Renal cortical epithelial cell (primary cell): Measurements from ENCODE around the gene TRIM67. TPM values are rescaled to one million over a fixed set of nuclear protein-coding genes. Genes with fewer than 3 reads are reported as not detected.
"Not testable (repeated sequence)": the region's sequence is repeated elsewhere in the genome, so short reads cannot be mapped to it uniquely, and the experiment has no call there.

Source experiments
- DNase-seq: peaks from one replicate; pipeline ENCODE4 v3.0.0-alpha.2; 2011; ENCODE audit warnings: low read depth
- total RNA-seq: library from RNA; depleted of rRNA; stranded (reverse); fragments of >200 nt; gene quantifications from 2 replicates; pipeline ENCODE4 v1.2.3, GENCODE V29; 2014

TRIM67 gene
- total RNA-seq, 1 donor from 2014 or later, result 0.10 TPM

DNA sequence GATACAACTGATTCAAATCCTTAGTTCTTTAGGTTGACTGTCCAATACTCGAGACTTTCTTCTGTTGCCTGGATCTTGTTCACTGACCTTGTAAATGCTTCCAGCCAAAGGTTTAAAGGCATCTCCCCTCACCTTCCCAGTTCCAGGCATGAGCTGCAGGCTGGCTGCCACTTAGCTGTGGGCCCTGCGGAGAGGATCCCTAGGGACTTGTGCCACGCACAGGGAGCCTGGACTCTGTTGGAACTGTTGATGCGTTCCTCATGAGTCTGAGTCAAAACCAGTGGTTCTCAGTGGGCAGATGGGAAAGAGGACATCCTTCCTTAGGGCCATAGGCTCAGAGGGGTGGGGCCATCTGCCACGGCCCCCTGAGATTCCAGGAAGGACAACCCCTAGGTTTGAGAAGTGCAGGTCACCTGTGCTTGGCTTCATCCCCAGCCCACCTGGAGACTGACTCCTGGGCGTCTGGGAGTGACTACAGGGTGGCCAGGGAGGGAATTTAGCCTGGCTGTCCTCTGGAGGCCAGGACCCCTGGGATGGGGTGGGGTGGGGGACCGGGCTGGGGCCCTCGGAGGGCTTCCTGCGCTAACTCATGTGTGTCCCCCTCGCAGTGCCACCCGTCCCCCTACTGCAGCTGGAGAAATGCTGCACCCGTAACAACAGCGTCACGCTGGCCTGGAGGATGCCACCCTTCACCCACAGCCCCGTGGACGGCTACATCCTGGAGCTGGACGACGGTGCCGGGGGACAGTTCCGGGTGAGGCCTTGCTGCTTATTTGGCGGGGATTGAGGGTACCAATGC is 41.6 kb downstream of the TRIM67 start:
- no peak for DNase-seq

DNA sequence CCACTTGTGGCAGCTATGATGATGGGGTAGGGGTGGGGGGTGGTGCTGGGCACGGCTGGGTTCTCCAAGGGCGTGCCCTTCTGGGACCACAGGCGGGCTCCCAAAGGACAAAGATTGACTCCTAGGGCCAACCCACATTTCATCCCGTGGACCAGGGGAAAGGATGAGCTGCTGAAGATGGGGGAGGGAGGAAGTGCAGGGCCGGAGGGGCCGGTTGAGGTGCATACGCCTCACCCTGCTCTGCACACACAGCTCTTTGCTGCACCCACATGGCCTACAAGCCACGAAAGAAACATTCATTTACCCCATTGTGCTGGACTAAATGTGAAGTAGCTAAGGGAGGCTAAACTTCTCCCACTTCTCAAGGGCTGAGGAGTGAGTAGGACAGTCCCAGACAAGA is 45.0 kb downstream of the TRIM67 start:
- DNase-seq, result no peak

DNA sequence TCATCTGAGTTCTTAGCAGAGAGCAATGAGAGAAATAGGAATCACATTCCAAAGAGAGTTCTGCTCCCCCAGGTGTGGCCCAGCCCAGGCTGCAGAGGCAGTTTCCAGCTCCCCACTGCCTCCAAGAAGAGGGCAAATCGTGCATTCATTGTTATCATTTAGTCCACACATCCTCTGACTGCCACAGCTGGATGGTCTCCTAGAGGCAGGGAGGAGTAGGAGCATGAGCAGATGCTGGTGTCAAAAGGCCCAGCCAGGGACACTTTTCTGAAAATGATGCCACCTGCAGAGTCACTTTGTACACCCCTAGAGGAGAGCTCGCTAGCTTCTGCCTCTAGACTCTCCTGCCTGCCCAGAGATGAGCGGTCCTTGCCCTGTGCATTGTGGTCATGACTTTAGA is 45.6 kb downstream of the TRIM67 start:
- no peak for DNase-seq

DNA sequence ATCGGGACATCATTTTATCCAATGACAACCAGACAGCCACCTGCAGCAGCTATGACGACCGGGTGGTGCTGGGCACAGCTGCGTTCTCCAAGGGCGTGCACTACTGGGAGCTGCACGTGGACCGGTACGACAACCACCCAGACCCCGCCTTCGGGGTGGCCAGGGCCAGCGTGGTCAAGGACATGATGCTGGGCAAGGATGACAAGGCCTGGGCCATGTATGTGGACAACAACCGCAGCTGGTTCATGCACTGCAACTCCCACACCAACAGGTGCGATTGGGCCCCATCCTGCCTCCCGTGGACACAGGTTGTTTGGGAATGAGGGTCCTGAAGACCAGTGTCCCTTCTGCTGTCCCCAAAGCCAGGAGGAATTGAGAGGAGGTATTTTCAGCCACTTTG is 47.1 kb downstream of the TRIM67 start:
- no peak for DNase-seq

DNA sequence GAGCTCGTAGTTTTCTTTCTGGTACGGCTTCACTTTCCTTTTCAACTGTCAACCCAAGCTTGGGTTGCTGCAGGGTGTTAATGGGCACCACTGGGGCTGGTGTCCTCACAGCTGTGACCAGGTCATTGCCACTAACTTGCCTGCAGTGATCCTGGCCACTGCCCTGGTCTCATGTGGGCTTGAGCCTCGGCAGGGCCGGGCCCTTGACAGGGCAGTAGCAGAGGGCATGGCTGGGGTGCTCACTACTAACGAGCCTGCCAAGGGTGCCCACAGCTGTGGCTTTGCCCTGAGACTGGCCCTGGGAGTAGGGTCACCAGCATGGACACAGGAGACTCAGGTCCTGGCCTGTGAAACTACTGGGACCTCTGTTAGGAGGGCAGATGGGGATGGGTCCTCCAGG is 47.7 kb downstream of the TRIM67 start:
- no peak for DNase-seq

DNA sequence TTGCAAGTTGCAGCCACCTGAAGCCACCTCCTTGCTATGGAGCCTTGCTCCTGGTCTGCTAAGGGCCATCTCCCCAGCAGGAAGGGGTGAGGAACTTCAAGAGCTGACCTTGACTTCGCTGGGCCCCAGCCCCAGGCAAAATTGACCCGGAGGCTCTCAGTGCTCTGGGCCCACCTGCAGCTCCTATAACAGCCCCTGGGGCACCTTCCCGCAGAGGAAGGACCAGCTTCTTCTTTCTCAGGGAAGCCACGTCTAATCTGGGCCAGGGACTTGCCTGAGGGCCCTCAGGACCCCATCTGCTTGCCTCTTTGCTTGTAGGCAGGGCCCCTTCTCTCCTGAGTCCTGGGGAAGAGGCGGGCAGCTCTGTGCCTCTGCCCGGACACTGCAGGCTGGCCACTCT is 48.3 kb downstream of the TRIM67 start:
- DNase-seq, result no peak

DNA sequence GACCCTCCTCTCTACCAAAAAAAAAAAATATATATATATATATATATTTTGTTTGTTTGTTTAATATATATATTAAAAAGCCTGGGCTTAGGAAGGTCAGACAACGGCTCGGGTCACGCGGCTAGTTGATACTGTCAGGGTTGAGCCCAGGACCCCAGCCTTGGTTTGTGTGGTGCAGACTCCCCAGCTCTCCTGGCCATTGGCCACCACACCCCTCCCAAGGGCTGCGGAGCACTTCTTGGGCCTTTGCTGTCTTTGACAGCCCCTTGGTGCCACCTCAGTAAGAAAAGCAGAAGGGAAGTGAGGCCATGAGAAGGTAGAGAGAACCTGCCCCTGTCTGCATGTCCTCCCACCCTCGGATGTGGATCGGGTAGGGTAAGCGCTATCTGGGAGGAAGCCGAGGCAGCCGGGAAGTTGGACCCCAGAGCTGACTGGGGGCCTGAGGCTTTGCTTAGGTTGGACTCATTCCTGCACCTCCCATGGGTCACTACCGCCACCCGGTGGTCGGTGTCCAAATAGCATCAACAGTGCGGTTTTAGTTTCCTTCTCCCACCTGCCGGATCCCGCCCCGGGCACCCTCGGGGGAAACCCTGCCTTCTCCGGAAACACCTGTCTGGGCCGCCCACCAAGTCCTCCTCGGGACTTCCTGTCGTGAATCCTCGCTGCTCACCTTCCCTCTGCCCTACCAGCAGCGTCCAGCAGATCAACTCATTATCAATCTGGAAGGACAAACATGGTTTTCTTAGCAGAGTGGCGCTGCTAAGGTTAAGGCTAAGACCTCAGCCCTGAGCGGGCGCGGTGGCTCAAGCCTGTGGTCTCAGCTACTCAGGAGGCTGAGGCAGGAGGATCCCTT is 49.4 kb downstream of the TRIM67 start:
- peak; percentile 47 for DNase-seq

DNA sequence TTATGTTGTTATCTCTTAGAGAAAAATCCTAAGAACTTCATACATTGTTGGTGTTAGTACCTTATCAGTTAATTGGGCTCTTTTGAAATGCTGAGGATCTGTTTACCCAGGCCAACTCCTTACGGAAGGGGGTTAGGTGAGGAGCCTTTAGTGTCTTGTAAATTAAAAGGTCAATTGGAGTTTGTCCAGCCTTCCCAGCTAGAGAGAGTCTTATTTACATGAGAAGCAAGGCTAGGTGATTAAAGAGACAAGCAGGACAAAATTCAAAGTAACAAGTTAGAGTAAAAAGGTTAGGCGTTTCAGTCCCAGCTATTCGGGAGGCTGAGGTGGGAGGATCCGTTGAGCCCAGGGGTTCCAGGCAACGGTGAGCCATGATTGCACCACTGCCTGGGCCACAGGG is 50.4 kb downstream of the TRIM67 start:
- not testable (repeated sequence) for DNase-seq

DNA sequence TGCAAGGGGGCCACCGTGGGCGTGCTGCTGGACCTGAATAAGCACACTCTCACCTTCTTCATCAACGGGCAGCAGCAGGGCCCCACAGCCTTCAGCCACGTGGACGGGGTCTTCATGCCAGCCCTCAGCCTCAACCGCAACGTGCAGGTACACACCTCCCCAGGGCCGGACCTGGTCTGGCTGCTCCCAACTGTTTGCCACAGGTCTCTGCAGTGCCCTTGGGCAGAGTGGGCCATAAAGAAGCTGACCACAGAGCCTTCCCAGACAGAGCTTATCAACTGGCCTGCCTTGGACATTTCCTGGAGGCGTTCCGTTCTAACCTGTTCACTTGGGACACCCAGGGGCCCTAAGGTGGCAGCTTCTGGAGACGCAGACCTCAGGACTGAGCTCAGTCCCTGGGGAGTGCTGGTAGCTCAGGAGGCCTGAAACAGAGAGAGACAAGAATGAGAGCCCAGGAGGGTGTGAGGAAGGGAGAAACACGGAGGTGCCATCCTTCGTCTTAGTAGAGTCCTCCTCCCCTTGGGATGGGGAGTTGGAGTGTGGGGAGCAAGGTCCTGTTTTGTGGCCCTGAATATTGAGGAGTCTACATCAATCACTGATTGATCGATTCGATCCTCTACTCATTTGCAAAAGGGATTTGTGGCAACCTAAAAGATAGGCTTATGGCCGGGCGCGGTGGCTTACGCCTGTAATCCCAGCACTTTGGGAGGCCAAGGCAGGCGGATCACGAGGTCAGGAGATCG is 52.1 kb downstream of the TRIM67 start:
- DNase-seq, result no peak

DNA sequence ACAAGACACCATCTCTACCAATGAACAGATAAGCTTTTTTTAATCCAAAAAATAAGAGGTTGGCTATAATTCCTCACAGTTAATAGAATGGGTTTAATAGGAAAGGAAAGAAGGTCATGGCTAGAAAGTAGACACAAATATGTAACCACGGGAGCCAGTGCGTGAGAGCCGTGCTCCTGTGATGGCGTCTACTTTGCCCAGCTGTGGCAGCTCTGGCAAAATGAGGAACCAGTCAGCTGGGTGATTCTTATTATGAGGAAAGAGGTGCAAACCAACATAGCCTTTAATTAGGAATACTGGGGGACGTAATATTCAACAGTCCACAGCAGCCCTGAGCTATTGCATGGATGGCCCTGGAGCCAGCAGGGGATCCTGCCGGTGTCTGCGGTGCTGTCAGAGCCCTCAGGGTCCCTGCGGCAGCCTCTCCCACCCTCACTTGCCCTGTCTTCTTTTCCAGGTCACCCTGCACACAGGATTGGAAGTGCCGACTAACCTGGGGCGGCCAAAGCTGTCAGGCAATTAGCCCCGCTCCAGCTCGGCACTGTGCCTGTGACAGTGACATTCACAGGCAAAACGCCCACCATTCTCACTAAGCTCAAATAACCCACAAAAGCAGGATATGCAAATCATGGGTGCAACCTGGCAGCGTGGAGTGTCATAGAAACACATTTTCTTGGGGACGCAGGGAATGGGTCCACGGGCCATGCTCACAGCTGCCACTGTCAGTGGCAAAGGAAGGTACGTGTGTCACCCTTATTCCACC is 53.2 kb downstream of the TRIM67 start:
- no peak for DNase-seq

DNA sequence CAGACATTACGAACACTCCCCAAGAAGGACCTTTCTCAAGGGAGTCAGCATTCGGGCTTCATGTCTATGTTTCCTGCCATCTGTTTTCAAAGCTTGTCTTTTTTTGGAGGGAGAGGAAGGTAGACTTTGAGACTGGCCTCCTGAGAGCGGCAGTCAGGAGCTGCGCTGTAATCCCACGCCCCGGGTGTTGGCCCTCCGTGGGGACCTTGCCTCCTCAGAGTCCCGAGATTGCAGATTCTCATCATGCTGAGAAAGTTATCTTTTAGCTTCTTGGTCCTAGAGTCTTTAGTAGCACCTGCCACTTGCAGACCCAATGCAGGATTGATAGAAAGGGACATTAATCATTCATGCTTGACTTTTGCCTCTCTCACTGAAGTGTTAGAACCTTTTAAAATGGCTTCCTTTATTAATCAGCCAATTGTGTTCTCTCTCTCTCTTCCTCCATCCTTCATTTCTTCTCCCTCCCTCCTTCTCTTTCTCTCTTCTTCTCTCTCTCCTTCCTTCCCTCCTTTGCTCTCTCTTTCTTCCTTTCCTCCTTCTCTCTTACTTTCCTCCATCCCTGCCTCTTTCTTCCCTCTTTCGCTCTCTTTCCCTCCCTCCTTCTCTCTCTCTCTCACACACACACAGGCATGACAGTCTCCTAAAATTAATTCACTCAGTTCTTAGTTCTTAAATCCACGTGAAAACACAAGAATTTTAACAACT is 54.0 kb downstream of the TRIM67 start:
- no peak for DNase-seq

DNA sequence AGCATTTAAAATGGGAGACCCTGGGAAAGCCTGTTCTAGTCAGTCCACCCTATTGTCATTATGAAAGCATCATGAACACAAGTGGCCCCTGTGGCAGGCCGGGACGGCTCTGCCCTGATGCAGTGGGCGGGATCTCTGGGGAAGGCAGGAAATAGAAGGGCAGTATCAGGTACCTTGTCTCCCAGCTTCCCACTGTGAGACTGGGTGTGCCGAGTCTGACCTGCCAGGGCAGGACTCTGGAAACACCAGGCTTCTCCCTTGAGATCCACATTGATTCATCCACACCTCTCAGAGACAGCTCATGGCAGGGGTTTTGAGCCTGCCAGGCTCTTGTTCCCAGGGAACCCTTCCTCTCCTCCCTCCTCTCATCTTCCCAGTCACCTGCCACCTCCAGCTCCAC is 54.6 kb downstream of the TRIM67 start:
- DNase-seq, result no peak

DNA sequence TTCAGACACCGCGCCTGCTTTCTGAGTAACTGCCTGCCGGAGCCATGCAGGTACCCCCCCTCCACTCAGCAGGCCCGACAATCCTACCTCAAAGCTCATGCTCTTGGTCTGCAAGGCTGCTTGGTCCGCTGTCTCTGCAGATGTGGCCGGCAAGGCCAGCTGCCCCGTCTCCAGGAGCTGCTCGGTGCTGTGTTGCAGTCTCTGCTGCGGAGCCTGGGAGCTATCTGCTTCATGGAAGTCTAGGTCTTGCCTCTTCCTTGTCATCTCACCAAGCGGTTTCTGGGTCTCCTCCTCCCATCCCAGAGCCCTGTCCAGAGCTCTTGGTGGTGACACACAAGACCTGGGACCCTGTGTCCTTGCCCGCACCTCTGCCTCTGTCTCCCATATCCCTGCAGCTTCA is 55.2 kb downstream of the TRIM67 start:
- no peak for DNase-seq

DNA sequence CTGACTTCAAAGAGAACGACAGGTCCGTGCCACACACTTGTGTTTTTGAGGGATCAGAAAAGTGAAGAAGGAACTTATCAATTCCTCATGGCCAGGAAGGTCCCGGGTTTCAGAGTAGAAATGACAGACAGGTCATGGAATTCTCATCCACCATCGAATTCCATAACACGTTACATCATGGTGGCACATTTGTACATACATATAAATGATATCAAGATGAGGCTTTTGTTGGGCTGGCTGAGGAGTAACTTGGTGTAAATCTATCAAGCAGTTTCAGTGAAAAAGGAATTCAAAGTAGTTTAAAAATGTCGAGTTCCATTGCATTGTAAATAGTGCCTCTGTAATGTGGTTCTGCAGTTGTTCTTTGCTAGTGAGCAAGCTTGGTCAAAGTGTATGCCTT is 56.2 kb downstream of the TRIM67 start:
- no peak for DNase-seq

DNA sequence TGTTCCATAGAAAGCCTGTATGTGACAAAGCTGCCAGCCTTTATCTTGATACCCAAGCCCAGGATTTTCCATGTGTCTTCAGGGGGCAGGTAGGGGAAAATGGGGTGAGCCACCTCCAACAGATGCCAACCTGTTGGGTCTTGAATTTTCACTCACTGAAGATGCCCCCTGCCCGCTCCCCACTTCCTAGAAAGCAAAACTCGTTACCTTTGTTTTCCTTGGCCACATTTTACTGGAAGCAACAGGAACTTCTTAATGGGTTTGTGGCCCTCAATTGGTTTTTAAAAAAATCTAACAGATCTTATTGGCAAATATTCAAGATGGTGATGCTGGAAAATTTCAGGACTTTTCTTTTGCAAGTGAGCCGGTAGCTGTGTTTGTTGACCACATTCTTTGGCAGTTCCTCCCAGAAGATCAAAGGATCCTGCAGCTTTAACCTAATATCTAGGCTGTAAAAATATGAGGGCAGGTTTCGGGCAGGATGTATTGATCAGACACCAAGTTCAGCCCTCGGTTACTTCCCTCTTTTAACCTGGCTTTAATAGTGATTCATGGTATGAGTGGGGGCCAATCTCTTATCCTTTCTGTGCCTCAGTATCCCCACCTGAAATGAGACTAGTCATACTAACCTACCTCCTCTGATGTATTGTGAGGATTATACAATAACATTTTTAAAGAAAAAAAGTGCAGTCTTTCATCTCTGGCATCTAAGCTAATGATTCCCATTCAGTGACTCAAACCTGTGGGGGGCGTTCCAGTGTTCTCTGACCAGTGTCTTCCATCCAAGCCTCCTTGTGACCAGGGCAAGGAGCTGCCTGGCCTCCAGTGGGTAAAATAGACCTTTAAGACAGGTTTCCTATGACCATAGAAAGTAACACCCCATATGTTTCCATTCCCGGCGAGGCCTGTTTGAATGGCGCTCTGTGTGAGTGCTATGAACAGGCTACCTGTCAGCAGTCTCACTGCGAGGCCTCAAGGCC is 57.9 kb downstream of the TRIM67 start:
- DNase-seq, result no peak

DNA sequence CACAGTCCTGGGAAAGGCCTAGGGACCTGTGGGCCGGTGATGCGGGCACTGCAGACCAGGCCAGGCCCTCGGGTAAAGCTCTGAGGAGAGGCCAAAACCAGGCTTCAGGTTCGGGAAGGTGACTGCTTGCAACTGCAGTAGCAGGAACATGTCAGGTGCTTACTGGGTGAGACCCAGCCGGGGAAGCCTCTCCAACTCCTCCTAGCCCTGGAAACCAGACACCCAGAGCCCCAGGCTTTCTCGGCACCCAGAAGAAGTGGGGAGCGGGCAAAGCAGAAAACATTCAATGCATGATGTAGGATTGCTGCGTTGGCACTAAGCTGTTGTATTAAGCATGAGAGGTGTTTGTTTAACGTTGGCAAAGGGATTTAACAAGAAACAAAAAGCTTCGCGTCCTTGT is 58.9 kb downstream of the TRIM67 start:
- DNase-seq, result no peak

DNA sequence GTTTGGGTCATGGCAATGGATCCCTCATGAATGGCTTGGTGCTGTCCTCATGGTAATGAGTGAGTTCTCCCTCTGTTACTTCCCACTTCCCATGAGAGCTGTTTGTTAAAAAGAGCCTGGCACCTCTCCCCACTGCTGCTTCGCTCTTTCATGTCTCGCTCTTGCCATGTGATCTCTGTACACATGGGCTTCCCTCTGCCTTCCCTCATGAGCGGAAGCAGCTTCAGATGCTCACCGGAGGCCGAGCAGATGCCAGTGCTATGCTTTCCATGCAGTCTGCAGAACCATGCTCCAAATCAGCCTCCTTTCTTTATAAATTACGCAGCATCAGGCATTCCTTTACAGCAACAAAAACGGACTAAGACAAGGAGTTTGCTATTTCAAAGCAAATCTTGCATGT is 64.3 kb downstream of the TRIM67 start:
- no peak for DNase-seq

DNA sequence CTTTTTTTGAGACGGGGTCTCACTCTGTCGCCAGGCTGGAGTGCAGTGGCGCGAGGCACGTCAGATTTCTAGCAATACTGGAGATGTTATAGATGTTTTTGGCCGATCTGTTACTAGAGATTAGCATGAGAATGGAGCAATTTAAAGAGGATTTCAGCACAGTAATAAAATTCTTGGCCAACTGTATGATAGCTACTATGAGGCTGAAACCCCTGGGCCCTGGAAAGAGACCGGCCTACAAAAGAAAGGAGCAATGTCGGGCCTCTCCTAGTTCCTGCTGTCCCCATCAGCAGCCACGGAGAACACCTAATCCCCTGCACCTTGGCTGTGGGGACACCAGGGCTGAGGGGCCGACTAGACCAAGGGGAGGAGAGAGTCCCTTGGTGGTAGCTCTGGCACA is 69.7 kb downstream of the TRIM67 start:
- no peak for DNase-seq

DNA sequence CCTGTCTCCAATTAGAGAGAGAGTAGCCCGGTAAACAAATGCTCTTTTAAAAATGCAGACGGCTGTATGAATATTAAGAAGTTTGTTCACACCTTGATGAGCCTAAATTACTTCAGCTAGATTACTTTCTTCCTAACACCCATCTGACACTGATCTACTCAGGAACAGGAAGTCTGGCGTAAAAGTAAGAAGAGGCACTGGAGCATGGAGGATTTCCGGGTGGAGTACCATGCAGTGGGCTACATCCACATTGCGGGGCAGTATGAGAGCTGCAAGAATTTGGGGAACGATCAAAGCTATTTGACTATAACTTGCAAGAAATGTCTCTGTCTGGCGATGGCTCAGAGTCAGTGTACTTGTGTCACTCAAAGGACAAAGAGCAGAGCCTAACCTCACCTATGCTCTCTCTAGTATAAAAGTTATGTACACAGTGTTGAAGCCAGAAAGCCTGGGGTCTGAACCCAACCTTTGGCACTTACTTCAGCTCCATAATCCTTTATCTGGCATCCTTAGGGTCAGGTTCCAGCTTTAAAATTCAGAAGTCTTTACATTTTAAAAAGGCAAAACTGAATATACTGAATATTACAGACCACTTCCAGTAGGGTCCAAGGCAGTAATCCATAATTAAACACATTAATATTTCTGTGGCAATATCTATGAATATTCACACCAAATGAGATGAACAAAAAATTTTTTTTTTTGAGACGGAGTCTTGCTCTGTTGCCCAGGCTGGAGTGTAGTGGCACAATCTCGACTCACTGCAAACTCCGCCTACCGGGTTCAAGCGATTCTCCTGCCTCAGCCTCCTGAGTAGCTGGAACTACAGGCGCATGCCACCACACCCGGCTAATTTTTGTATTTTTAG is 71.2 kb downstream of the TRIM67 start:
- peak; percentile 25 for DNase-seq
